AG20443 (cell line): ENCODE results near the gene PGAM5.
"Not testable (repeated sequence)": the region's sequence is repeated elsewhere in the genome, so short reads cannot be mapped to it uniquely, and the experiment has no call there.

Experiments
- DNase-seq: peaks from one replicate; pipeline ENCODE4 v3.0.0; 2012; ENCODE audit warnings: low spot score, mixed read lengths

Gene PGAM5

DNA sequence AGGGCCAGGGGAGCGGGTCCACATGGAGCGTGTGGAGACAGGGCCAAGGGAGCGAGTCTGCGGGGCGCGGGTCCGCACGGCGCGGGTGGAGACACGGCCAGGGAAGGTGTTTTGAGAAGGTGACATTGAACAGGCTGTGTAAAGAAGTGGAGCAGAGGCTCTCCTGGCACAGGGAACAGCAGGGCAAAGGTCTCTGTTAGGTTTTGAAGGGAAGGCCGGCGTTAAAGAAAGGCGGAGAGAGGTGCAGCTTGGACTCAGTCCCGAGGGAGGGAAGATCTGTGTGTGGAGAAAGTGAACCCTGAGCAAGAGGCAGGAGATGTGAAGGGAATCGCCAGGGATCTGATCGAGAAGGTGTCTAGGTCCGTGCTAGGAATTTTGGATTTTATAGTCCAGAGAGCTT is 21.4 kb upstream of the PGAM5 start:
- DNase-seq, result no peak

DNA sequence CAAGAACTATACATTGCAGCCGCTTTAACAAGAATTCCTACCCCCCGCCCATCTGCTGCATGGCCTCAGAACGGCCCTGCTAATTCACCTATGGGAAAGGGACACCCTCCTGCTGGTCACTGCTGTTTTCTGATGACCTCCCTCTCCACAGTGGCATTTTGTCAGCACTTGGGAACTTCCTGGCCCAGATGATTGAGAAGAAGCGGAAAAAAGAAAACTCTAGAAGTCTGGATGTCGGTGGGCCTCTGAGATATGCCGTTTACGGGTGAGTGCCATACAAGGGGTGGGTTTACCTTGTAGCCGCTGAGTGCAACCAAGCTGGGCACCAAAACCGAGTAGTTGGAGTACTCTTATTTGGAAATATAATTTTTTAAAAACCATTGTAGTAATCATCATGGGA is 20.5 kb upstream of the PGAM5 start:
- no peak for DNase-seq

DNA sequence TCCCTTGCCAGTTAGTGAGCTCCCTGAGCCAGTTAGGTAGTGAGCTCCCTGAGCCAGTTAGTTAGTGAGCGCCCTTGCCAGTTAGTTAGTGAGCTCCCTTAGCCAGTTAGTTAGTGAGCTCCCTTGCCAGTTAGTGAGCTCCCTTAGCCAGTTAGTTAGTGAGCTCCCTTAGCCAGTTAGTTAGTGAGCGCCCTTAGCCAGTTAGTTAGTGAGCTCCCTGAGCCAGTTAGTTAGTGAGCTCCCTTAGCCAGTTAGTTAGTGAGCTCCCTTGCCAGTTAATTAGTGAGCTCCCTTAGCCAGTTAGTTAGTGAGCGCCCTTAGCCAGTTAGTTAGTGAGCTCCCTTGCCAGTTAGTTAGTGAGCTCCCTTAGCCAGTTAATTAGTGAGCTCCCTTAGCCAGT is 18.6 kb upstream of the PGAM5 start:
- DNase-seq, result not testable (repeated sequence)

DNA sequence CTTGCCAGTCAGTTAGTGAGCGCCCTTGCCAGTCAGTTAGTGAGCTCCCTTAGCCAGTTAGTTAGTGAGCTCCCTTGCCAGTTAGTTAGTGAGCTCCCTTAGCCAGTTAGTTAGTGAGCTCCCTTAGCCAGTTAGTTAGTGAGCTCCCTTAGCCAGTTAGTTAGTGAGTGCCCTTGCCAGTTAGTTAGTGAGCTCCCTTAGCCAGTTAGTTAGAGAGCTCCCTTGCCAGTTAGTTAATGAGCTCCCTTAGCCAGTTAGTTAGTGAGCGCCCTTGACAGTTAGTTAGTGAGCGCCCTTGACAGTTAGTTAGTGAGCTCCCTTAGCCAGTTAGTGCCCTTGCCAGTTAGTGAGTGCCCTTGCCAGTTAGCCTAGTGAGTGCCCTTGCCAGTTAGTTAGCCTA is 15.8 kb upstream of the PGAM5 start:
- DNase-seq, result not testable (repeated sequence)

DNA sequence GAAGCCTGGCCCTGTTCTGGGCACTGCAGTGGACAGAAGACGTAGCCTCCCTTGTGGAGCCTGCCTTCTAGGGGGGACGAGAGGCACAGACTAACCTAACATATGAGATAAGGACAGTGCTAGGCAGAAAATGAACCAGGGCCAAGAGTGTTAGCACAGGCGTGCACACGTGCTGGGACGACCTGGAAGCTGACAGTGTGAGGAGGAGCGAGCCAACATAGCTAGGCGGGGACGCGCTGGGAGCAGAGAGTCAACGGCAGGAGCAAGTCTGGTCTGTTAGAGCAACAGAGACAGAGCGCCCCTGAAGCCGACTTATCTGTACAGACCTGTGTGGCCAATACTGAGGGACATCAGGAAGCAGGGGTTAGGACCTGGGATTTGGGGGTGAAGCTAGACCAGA is 15.2 kb upstream of the PGAM5 start:
- no peak for DNase-seq

DNA sequence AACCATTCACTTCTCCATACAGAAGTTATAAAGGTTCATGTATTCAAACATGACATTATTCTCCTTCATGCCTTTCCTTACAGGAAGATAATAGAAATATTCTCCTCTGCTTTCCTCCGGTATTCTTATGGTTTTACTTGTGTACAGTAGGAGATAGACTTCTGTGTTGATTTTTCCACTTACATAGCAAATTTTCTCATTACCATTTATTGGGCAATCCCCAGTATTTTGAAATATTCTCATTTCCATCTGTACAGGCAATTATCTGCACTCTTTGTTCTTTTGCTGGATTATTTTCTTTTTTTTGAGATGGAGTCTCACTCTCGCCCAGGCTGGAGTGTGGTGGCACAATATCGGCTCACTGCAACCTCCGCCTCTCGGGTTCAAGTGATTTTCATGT is 12.3 kb upstream of the PGAM5 start:
- no peak for DNase-seq

DNA sequence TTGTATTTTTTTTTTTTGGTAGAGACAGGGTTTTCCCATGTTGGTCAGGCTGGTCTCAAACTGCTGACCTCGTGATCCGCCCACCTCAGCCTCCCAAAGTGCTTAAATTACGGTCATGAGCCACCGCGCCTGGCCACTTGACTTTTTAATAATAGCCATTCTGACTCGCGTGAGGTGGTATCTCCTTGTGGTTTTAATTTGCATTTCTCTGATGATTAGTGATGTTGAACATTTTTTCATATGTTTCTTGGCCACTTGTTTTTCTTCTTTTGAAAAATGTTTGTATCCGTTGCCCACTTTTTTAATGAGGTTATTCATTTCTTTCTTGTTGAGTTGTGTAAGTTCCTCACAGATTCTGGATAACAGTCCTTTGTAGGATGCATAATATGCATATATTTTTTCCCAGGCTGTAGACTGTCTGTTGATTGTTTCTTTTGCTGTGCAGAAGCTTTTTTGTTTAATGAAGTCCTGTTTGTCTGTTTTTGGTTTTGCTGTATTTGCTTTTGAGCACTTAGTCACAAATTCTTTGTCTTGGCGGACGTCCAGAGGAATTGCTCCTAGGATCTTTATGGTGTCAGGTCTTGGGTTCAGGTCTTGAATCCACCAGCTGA is 10.3 kb upstream of the PGAM5 start:
- no peak for DNase-seq

DNA sequence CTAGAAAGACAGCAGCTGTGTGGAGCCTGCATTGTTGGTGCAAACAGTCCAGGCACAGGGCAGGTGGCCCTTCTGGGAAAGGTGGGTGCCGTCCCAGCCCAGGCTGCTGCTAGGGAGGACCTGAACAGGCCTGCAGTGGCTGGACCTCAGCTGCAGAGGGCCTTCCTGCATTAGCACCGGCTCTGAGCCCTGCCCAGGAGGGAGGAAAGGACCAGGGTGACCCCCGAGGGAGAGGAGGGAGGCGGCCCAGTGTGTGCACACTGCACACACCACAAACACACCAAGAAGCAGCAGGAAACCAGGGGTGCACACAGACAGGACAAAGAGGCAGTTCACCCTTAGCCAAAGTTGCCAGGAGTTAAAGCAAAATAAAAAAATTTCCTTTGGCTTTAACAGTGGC is 8.0 kb upstream of the PGAM5 start:
- DNase-seq, result no peak

DNA sequence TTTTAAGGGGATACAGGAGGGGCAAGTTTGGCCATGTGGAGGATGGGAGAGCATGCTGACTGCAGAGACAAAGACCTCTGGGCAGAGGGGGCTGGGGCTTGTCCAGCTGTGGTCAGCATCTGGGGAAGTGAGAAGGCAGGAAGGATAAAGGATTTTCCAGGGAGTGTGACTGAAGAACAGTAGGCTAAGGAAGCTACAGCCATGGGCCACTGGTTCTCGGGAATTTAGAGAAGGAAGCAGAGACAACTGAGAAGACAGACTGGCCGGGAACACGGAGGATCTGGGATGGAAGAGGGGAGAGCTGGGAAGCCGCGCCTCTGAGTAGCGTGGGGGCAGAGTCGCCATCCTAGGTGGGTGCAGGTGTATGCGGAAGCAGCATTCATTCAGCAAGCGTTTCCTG is 7.0 kb upstream of the PGAM5 start:
- DNase-seq, result no peak

DNA sequence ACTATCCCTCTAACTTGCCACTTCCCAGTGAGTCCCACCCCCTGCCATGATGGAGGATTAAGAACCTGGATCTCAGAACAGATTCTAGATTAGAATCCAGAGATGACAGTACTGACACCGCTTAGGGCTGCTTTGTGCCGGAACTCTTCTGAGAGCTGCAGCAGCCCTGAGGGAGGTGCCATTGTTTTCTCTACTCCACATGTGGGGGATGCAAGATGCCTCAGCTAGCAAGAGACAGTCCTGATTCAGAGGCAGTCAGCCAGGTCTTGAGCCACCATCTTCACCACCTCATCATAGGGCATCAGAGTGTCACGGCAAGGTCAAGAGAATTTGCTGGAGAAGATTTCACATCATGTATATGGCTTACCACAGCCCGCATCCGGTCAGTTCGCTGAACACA is 3.4 kb upstream of the PGAM5 start:
- no peak for DNase-seq

DNA sequence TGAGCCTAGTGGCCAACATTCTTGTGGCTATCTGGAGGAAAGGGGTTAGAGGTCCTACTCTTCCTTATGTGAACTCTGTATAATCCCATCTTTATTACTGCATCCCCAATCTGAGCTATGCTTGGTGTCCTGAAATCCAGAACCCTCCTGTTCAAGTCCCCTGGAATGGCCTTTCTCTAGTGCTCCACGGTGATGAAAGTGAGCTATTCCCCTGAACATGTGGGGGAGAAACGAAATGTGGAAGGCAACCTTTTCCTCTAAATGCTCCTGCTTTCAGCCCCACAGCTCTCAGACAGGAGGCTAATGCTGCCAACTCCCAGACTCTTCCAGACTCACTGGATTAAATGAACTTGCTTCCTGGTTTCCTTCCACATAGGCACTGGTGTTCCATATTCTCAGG is 2.5 kb upstream of the PGAM5 start:
- DNase-seq, result no peak

DNA sequence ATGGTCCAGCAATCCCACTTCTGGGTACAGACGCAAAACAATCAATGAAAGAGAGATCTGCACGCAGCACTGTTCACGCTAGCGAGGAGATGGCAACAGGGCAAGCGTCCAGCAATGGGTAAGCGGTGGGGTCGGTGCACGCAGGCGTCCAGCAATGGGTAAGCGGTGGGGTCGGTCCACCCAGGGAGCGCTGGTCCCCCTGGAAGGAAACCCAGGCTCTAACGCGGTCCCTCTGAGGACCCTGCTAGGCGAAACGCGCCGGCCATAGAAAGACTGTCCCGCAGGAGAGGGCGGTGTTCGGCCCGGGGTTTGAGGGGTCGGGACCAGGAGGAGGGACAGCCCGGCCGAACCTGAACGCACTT is 618 bp upstream of the PGAM5 start:
- DNase-seq, result no peak

DNA sequence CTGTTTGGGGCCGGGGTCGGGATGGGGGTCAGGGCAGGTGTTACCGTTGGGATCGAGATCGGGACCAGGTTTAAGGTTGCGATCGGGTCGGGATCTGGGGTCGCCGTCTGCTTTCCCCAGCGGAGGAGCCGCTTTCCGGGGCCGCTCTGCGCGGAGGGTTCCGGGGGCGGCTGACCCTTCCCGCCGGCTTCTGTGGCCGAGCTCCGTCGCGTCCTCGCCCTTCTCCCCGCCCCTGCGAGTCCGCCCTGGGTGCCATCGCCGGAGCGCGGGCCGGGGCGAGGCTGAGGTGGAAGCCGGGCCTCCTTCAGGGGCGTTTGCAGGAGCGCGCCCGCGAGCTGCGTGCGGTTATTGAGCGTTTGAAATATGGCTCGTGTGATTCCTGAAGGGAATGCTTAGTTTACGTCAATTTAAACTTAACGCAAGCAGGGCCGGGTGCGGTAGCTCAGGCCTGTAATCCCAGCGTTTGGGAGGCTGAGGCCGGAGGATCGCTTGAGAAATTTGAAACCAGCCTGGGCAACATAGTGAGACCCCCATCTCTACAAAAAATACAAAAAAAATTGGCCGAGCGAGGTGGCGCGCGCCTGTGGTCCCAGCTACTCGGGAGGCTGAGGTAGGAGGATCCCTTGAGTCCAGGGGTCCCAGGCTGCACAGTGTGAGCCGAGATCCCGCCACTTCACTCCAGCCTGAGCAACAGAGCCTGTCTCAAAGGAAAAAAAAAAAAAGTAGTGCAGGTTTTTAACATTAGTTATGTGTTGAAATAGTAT is 620 bp downstream of the PGAM5 start:
- peak; percentile 57 for DNase-seq

DNA sequence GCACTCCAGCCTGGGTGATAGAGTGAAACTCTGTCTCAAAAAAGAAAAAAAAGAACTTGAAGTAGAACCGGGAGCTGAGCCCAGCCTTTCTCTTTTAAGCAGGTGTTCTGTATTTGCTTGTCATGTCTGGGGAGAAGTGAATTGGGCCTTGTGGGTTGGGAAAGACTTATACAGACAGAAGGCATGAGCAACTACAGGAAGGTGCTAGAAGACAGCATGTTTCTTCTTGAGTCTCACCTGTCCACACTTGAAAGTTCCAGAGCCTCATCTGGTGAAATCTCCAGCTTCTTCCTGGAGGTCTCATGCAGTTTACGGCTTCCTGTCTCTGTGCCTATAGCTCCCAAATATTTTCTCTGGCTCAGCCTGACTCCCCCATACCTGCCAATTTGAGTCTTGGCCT is 2.5 kb downstream of the PGAM5 start:
- no peak for DNase-seq

DNA sequence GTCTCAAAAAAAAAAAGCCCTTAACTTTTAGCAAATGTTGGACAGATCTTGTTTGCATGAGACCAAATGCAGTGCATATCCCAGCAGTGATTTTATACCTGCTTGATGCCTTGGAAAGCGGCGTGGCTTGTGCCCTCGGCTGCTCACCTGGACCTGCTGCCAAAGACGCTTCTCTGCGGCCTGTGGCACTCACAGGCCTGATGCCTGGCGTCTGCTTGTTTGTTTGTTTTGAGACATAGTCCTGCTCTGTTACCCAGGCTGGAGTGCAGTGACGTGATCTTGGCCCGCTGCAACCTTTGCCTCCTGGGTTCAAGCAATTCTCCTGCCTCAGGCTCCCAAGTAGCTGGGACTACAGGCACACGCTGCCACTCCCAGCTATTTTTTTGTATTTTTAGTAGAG is 5.2 kb downstream of the PGAM5 start:
- no peak for DNase-seq

DNA sequence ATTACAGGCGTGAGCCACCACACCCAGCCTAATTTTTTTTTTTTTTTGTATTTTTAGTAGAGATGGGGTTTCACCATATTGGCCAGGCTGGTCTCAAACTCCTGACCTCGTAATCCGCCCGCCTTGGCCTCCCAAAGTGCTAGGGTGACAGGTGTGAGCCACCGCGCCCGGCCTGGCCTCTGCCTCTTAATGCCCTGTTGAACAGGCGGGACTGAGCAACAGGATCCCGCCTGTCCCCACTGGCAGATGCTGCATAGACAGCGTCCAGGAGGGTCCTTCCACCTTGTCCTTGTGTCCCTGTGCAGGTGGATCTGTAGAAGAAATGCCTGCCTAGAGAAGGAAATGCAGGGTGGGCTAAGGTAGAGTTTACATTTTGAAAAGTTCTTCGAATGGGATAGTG is 5.7 kb downstream of the PGAM5 start:
- no peak for DNase-seq

DNA sequence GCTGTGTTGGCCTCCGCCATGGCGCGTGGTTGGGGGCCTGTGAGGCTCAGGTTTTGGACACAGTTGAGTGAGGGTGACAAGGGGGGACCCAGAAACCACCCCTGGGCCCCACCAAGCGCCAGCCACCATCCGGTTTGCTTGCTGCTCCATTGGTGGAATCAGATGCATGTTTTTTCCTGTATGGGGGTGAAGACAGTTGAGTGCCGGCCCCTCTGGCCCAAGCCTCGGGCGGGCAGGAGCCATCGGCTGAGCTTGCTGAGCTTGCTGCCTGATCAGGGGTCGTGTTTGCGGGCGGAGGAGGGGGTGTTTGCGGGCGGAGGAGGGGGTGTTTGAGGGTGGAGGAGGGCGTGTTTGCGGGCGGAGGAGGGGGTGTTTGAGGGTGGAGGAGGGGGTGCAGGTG is 6.4 kb downstream of the PGAM5 start:
- no peak for DNase-seq

DNA sequence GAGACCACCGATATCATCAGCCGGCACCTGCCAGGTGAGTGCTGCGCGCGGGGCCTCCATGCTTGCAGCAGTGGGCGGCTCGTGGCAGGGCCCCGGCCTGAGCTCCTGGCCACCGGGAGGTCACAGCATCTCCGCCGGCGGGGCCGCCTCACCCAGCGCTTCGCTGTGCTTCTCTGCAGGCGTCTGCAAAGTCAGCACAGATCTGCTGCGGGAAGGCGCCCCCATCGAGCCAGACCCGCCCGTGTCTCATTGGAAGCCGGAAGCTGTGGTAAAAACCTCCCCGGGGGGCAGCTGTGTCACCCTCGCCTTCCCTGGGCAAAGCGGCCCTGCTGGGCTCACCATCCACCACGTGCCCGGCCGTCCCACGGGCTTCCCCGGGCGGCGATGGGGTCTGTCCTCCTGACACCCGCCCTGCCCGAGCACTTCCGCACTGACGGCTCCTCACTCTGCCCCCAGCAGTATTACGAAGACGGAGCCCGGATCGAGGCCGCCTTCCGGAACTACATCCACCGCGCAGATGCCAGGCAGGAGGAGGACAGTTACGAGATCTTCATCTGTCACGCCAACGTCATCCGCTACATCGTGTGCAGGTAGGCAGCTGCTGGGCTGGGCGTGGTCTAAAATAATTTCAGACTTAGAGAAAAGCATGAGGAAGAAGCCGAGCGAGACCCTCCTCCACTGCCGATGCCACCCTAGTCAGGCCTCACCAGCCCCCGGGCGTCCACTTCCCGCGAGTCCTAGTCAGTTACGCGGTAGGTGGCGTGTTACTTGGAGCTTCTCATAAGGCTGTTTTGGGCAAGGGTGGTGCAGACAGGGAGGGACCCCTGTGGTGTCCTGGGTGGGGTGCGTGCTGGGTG is 7.1 kb downstream of the PGAM5 start:
- no peak for DNase-seq

DNA sequence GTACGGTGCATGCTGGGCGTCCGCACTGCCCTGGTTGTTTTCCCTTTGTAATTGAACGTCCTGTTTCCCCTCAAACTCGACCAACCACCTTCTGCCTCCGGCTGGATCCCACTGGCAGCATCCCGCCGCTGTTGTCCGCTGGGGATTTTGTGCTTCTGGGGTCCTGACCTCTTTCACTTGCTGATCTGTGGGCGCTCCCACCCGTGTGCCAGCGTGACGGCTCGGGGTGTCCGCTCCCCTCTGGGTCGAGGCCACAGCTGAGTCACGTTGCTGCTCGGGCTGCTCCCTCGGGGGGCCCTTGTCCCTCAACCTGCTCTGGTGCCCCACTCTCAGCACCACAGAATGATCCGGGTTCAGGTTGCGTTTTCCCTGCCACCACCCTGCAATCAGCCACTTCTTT is 8.0 kb downstream of the PGAM5 start:
- DNase-seq, result no peak

DNA sequence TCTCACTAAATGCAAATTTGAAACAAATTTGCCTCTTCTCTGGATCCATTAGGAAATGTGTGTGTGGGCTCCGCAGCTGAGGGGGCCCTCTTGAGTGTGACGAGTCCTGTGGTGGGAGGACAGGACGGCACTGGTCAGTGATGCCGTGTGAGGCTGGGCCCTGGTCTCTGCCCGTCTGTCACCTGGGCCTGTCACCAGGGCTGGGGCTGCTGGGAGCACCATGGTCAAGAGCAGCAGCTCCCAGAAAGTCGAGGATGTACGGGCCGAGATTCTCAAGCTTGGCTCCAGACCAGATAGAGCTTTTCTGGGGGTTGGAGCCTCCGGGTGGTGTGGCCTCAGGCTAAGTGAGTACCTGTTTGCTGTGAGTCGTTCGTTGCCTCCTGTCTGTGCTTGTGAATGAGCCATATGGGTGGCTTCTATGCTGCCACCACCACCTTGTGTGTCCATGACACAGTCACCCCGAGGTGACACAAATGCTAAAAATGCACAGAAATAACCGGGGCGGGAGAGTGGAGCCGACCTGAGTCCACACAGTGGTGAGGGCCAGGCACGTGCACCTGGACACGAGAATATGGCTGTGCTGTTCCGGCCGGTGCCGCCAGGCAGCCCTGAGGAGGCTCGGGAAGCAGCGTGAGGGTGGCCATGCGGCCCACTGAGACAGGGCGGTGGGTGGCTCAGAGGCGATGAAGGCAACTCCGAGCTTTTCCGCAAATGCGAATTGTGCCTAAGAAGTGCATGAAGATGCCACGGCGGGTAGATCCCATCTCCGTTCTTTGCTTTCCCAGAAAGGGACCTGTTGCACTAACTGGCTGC is 8.7 kb downstream of the PGAM5 start:
- DNase-seq, result no peak

DNA sequence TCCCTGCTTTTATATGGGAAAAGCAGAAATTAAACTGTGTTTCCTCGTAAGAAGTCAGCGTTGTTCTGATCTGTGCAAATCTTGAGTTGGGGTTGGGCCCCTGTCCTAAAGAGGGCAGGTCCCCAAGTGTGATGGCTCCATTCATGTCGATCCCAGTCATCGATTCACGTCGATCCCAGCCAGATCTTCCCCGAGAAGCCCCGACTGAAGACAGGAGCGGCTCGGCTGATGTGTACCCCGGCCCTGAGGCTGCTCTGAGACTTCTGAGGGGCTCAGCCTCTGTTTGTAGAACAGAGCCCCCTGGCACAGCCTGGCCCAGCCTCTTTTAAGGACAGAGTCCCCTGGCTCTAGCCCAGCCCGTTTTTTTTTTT is 9.3 kb downstream of the PGAM5 start:
- DNase-seq, result no peak

DNA sequence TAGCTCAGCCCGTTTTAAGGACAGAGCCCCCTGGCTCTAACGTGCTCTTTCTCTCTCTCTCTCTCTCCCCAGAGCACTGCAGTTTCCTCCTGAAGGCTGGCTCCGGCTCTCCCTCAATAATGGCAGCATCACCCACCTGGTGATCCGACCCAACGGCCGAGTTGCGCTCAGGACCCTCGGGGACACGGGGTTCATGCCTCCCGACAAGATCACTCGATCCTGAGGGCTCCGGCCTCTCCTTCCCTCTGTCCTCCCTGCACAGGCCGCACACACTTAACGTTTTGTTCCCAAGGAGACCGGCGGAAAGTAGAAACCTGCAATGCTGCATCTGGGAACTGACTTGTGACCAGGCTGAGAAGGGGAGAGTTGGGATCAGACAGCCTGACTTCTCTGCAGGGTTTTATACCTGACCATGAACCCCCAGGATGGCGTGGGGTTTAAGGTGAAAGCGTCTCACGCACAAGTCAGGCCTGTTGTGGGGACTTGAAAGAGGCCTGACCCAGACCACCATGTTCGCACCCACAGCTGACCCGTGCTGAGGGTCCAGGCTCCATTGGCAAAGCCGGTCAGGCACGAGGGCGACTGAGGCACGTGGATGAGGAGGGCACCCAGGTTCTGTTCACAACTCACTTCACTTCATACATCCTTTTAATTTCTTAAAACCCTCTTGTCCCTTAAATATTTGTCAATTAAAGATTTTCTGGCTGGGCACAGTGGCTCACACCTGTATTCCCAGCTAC is 10.1 kb downstream of the PGAM5 start:
- DNase-seq, result no peak
